Measurements from ENCODE around the gene PSENEN.

DNA sequence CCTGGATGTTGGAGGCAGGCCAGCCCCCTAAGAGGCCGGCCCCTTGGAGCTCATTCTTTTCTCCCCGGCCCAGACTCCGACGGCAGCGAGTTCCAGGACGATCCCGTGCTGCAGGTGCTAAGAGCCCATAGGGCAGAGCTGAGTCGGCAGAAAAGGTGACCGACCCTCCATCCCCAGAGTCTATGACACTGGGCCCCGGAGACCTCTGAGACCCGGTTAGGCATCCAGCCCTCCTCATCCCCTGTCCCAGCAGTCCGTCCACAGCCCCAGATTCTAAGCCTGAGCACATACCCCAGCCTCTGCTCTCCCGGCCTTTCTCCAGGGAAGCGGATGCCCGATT is 22.6 kb downstream of the PSENEN start:
- TF ChIP-seq, protein P1, sequence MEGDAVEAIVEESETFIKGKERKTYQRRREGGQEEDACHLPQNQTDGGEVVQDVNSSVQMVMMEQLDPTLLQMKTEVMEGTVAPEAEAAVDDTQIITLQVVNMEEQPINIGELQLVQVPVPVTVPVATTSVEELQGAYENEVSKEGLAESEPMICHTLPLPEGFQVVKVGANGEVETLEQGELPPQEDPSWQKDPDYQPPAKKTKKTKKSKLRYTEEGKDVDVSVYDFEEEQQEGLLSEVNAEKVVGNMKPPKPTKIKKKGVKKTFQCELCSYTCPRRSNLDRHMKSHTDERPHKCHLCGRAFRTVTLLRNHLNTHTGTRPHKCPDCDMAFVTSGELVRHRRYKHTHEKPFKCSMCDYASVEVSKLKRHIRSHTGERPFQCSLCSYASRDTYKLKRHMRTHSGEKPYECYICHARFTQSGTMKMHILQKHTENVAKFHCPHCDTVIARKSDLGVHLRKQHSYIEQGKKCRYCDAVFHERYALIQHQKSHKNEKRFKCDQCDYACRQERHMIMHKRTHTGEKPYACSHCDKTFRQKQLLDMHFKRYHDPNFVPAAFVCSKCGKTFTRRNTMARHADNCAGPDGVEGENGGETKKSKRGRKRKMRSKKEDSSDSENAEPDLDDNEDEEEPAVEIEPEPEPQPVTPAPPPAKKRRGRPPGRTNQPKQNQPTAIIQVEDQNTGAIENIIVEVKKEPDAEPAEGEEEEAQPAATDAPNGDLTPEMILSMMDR (conservative IDR thresholded peaks at IDR 0.05 in 1 of 2, IDR thresholded peaks at IDR 0.05 in 1 of 2; ENCODE audit: low read depth in 1 of 2, low read length in 2 of 2): no peak
- TF ChIP-seq EZH2 (IDR thresholded peaks at IDR 0.05; ENCODE audit: low read length, missing control alignments): no peak

Measured in fibroblast of lung (primary cell).